ENCODE results near the gene WDR75.
A peak's percentile ranks its signal among the peaks of the same experiment; 100 is the strongest.

The WDR75 gene

GRCh38 chr2:189504238-189504637 is 63.0 kb downstream of the WDR75 start:
- DNase-seq (ENCODE audit: low read depth, low spot score) = no peak
- no peak overlapping the region for H3K27ac ChIP-seq
- H3K36me3 ChIP-seq (ENCODE audit: insufficient read depth, low read length) = no peaks in the 10 kb centered on the region
- H3K9ac ChIP-seq (ENCODE audit: insufficient read length) = no peak overlapping the region
- H3K9me3 ChIP-seq (ENCODE audit: low read depth, low read length) = no peaks in the 10 kb centered on the region
- no peak for TF ChIP-seq EZH2 (IDR thresholded peaks at IDR 0.05)
- TF ChIP-seq POLR2AphosphoS5 (IDR thresholded peaks at IDR 0.05; ENCODE audit: borderline replicate concordance, low read depth, low read length) = no peak
- TF ChIP-seq FOXP2 (optimal IDR thresholded peaks at IDR 0.05; ENCODE audit: control extremely low read depth, extremely low read length, insufficient read depth) = no peak
- H3K4me3 ChIP-seq = no peak overlapping the region

- Histone ChIP-seq H3K9me3 (ENCODE audit: low read depth, low read length) (peaks cover under 1% of the 10 kb centered on the region; the same call in 1 of the 2 replicates), H3K36me3 (ENCODE audit: insufficient read depth, low read length) (no peaks in the 10 kb centered on the region), H3K4me3 (no peak overlapping the region), H3K9ac (ENCODE audit: insufficient read length) (no peak overlapping the region), H3K27ac (no peak overlapping the region)
- no peak for TF ChIP-seq FOXP2 (optimal IDR thresholded peaks at IDR 0.05; ENCODE audit: control extremely low read depth, extremely low read length, insufficient read depth)
- DNase-seq (ENCODE audit: low read depth, low spot score) = no peak
Observed at GRCh38 chr2:189505492-189505891, 64.2 kb downstream of the WDR75 start.

GRCh38 chr2:189506514-189506976 is 65.3 kb downstream of the WDR75 start:
- H3K9ac ChIP-seq (ENCODE audit: insufficient read length) = no peak overlapping the region
- H3K36me3 ChIP-seq (ENCODE audit: insufficient read depth, low read length) = no peaks in the 10 kb centered on the region
- peaks cover 2% of the 10 kb centered on the region; the same call in 1 of the 2 replicates for H3K9me3 ChIP-seq (ENCODE audit: low read depth, low read length)
- TF ChIP-seq POLR2AphosphoS5 (IDR thresholded peaks at IDR 0.05; ENCODE audit: borderline replicate concordance, low read depth, low read length) (no peak), EZH2 (IDR thresholded peaks at IDR 0.05) (no peak), FOXP2 (optimal IDR thresholded peaks at IDR 0.05; ENCODE audit: control extremely low read depth, extremely low read length, insufficient read depth) (no peak)
- DNase-seq (ENCODE audit: low read depth, low spot score) = no peak
- H3K27ac ChIP-seq = no peak overlapping the region
- no peak overlapping the region for H3K4me3 ChIP-seq

GRCh38 chr2:189511210-189511959 is 70.1 kb downstream of the WDR75 start:
- Histone ChIP-seq H3K9me3 (ENCODE audit: low read depth, low read length) (peaks cover 2% of the 10 kb centered on the region; the same call in 1 of the 2 replicates), H3K36me3 (ENCODE audit: insufficient read depth, low read length) (no peaks in the 10 kb centered on the region), H3K27ac (peak overlapping the region; percentile 91), H3K9ac (ENCODE audit: insufficient read length) (peak overlapping the region; percentile 30), H3K4me3 (peak overlapping the region; percentile 10)
- no peak for TF ChIP-seq POLR2AphosphoS5 (IDR thresholded peaks at IDR 0.05; ENCODE audit: borderline replicate concordance, low read depth, low read length)
- TF ChIP-seq EZH2 (IDR thresholded peaks at IDR 0.05) = no peak
- DNase-seq (ENCODE audit: low read depth, low spot score) = no peak

GRCh38 chr2:189511960-189512319 is 70.7 kb downstream of the WDR75 start:
- Histone ChIP-seq H3K9ac (ENCODE audit: insufficient read length) (peak overlapping the region; percentile 30), H3K9me3 (ENCODE audit: low read depth, low read length) (peaks cover 2% of the 10 kb centered on the region; the same call in 1 of the 2 replicates), H3K4me3 (peak overlapping the region; percentile 10), H3K27ac (peak overlapping the region; percentile 91), H3K36me3 (ENCODE audit: insufficient read depth, low read length) (no peaks in the 10 kb centered on the region)
- no peak for TF ChIP-seq POLR2AphosphoS5 (IDR thresholded peaks at IDR 0.05; ENCODE audit: borderline replicate concordance, low read depth, low read length)
- TF ChIP-seq EZH2 (IDR thresholded peaks at IDR 0.05) = no peak
- TF ChIP-seq FOXP2 (optimal IDR thresholded peaks at IDR 0.05; ENCODE audit: control extremely low read depth, extremely low read length, insufficient read depth) = no peak
- DNase-seq (ENCODE audit: low read depth, low spot score) = no peak

GRCh38 chr2:189512879-189513278 is 71.6 kb downstream of the WDR75 start:
- Histone ChIP-seq H3K4me3 (no peak overlapping the region), H3K27ac (no peak overlapping the region), H3K9me3 (ENCODE audit: low read depth, low read length) (peaks cover 2% of the 10 kb centered on the region; the same call in 1 of the 2 replicates), H3K9ac (ENCODE audit: insufficient read length) (no peak overlapping the region), H3K36me3 (ENCODE audit: insufficient read depth, low read length) (no peaks in the 10 kb centered on the region)
- TF ChIP-seq EZH2 (IDR thresholded peaks at IDR 0.05) (no peak), POLR2AphosphoS5 (IDR thresholded peaks at IDR 0.05; ENCODE audit: borderline replicate concordance, low read depth, low read length) (no peak), FOXP2 (optimal IDR thresholded peaks at IDR 0.05; ENCODE audit: control extremely low read depth, extremely low read length, insufficient read depth) (no peak)
- no peak for DNase-seq (ENCODE audit: low read depth, low spot score)

GRCh38 chr2:189514104-189514503 is 72.8 kb downstream of the WDR75 start:
- Histone ChIP-seq H3K36me3 (ENCODE audit: insufficient read depth, low read length) (no peaks in the 10 kb centered on the region), H3K9me3 (ENCODE audit: low read depth, low read length) (peaks cover 2% of the 10 kb centered on the region; the same call in 1 of the 2 replicates), H3K27ac (no peak overlapping the region), H3K9ac (ENCODE audit: insufficient read length) (no peak overlapping the region), H3K4me3 (no peak overlapping the region)
- DNase-seq (ENCODE audit: low read depth, low spot score) = no peak
- no peak for TF ChIP-seq FOXP2 (optimal IDR thresholded peaks at IDR 0.05; ENCODE audit: control extremely low read depth, extremely low read length, insufficient read depth)
- TF ChIP-seq EZH2 (IDR thresholded peaks at IDR 0.05) = no peak
- TF ChIP-seq POLR2AphosphoS5 (IDR thresholded peaks at IDR 0.05; ENCODE audit: borderline replicate concordance, low read depth, low read length) = no peak

GRCh38 chr2:189515264-189515663 is 74.0 kb downstream of the WDR75 start:
- no peak for DNase-seq (ENCODE audit: low read depth, low spot score)
- Histone ChIP-seq H3K4me3 (no peak overlapping the region), H3K36me3 (ENCODE audit: insufficient read depth, low read length) (no peaks in the 10 kb centered on the region), H3K27ac (no peak overlapping the region), H3K9ac (ENCODE audit: insufficient read length) (no peak overlapping the region), H3K9me3 (ENCODE audit: low read depth, low read length) (peaks cover 2% of the 10 kb centered on the region; the same call in 1 of the 2 replicates)
- TF ChIP-seq POLR2AphosphoS5 (IDR thresholded peaks at IDR 0.05; ENCODE audit: borderline replicate concordance, low read depth, low read length) = no peak
- no peak for TF ChIP-seq FOXP2 (optimal IDR thresholded peaks at IDR 0.05; ENCODE audit: control extremely low read depth, extremely low read length, insufficient read depth)
- TF ChIP-seq EZH2 (IDR thresholded peaks at IDR 0.05) = no peak

GRCh38 chr2:189516546-189516945 is 75.3 kb downstream of the WDR75 start:
- DNase-seq (ENCODE audit: low read depth, low spot score) = no peak
- H3K27ac ChIP-seq = no peak overlapping the region
- TF ChIP-seq EZH2 (IDR thresholded peaks at IDR 0.05) = no peak
- TF ChIP-seq FOXP2 (optimal IDR thresholded peaks at IDR 0.05; ENCODE audit: control extremely low read depth, extremely low read length, insufficient read depth) = no peak
- TF ChIP-seq POLR2AphosphoS5 (IDR thresholded peaks at IDR 0.05; ENCODE audit: borderline replicate concordance, low read depth, low read length) = no peak
- no peak overlapping the region for H3K4me3 ChIP-seq
- no peak overlapping the region for H3K9ac ChIP-seq (ENCODE audit: insufficient read length)
- H3K36me3 ChIP-seq (ENCODE audit: insufficient read depth, low read length) = no peaks in the 10 kb centered on the region
- no peaks in the 10 kb centered on the region for H3K9me3 ChIP-seq (ENCODE audit: low read depth, low read length)

Data from SK-N-MC (cell line).